OCI-LY7 (cell line): ENCODE measurements around the gene IL4I1. TPM values are rescaled to one million over a fixed set of nuclear protein-coding genes. Genes with fewer than 3 reads are reported as not detected.

Source experiments
- BruUV-seq: library from RNA; stranded (reverse); fragments of 400-500 nt; replicated peaks from 2 replicates; lab custom pipeline; 2021; lab: Mats Ljungman, UMichigan
- CTCF ChIA-PET: fragments of 300-600 bp; sonication (Branson Sonifier 250); formaldehyde crosslinking; loops from one replicate; lab custom pipeline; 2022; ENCODE audit warnings: antibody characterized with exemption; ENCODE audit not compliant: unreplicated experiment; lab: Charles Lee
- POLR2A ChIA-PET: fragments of 300-600 bp; sonication (Branson Sonifier 250); formaldehyde crosslinking; loops from one replicate; lab custom pipeline; 2022; ENCODE audit warnings: antibody characterized with exemption; lab: Charles Lee
- DNase-seq: peaks from one replicate; pipeline ENCODE4 v3.0.0-alpha.2; 2015; ENCODE audit warnings: low spot score
- H2AFZ ChIP-seq: fragments of 200-600 bp; sonication (generic), shearing (Covaris generic); 2 replicates; pipeline ENCODE4 v1.6.1; 2014; ENCODE audit warnings: mild to moderate bottlenecking, antibody characterized with exemption, low read length, moderate library complexity
- H3K27ac ChIP-seq: fragments of 200-600 bp; sonication (generic); 2 replicates; pipeline ENCODE4 v1.5.1; 2014; ENCODE audit warnings: mixed run types, low read depth, mild to moderate bottlenecking, moderate library complexity, low read length, inconsistent platforms; ENCODE audit not compliant: poor library complexity, severe bottlenecking
- H3K36me3 ChIP-seq: fragments of 200-600 bp; sonication (generic); 2 replicates; pipeline ENCODE4 v1.6.1; 2014; ENCODE audit warnings: mild to moderate bottlenecking, antibody characterized with exemption, low read length, moderate library complexity, mixed read lengths; ENCODE audit not compliant: insufficient read depth
- H3K4me1 ChIP-seq: fragments of 200-600 bp; sonication (generic); 2 replicates; pipeline ENCODE4 v1.5.1; 2014; ENCODE audit warnings: mild to moderate bottlenecking, low read length; ENCODE audit not compliant: insufficient read depth, poor library complexity, severe bottlenecking
- H3K4me2 ChIP-seq: fragments of 200-600 bp; sonication (generic); 2 replicates; pipeline ENCODE4 v1.6.1; 2014; ENCODE audit warnings: mild to moderate bottlenecking, low read length
- H3K4me3 ChIP-seq: fragments of 200-600 bp; sonication (generic); 2 replicates; pipeline ENCODE4 v1.5.1; 2014; ENCODE audit warnings: mild to moderate bottlenecking, low read depth, low read length; ENCODE audit not compliant: poor library complexity, severe bottlenecking
- H3K79me2 ChIP-seq: fragments of 200-600 bp; sonication (generic); 2 replicates; pipeline ENCODE4 v1.6.1; 2016; ENCODE audit warnings: low read depth, mild to moderate bottlenecking, low read length, moderate library complexity, mixed read lengths; ENCODE audit not compliant: insufficient read depth
- H3K9me2 ChIP-seq: fragments of 200-600 bp; sonication (generic); 2 replicates; pipeline ENCODE4 v1.6.1; 2016; ENCODE audit warnings: mild to moderate bottlenecking, low read length, mixed read lengths; ENCODE audit not compliant: insufficient read depth
- H3K9me3 ChIP-seq: fragments of 200-600 bp; sonication (generic); 2 replicates; pipeline ENCODE4 v1.6.1; 2014; ENCODE audit warnings: mild to moderate bottlenecking, mixed run types, low read length, mixed read lengths
- H4K20me1 ChIP-seq: fragments of 200-600 bp; sonication (generic); 2 replicates; pipeline ENCODE4 v1.6.1; 2014; ENCODE audit warnings: mild to moderate bottlenecking, antibody characterized with exemption, low read length, moderate library complexity, mixed read lengths; ENCODE audit not compliant: insufficient read depth
- EZH2phosphoT487 ChIP-seq: fragments of 200-600 bp; sonication (generic); IDR thresholded peaks from 2 replicates; pipeline ENCODE4 v1.6.1; 2018; ENCODE audit warnings: low read depth, borderline replicate concordance, mild to moderate bottlenecking, mixed run types, antibody characterized with exemption, low read length, moderate library complexity, mixed read lengths
- intact Hi-C: fragments of 100-400 bp; cut with micrococcal nuclease; formaldehyde crosslinking; loops from one replicate; pipeline ENCODE4 v1.10.0; 2022; ENCODE audit not compliant: unreplicated experiment
- total RNA-seq, 2 experiments: library from RNA; depleted of rRNA in 1 of 2; stranded (reverse); fragments of >200 nt in 1 of 2; shearing (Covaris generic) in 1 of 2; gene quantifications; 2 replicates each; pipeline ENCODE4 v1.2.3, GENCODE V29; 2014 to 2022
- TF ChIP-seq, protein P1 (sequence below): fragments of 200-600 bp; sonication (generic); conservative IDR thresholded peaks from 2 replicates; pipeline ENCODE4 v1.5.1; 2014; ENCODE audit warnings: mild to moderate bottlenecking, antibody characterized with exemption, low read length, moderate library complexity, mixed read lengths

The IL4I1 gene
- total RNA-seq, 2 experiments from 2014 or later = 0.25 to 1.7 TPM

DNA sequence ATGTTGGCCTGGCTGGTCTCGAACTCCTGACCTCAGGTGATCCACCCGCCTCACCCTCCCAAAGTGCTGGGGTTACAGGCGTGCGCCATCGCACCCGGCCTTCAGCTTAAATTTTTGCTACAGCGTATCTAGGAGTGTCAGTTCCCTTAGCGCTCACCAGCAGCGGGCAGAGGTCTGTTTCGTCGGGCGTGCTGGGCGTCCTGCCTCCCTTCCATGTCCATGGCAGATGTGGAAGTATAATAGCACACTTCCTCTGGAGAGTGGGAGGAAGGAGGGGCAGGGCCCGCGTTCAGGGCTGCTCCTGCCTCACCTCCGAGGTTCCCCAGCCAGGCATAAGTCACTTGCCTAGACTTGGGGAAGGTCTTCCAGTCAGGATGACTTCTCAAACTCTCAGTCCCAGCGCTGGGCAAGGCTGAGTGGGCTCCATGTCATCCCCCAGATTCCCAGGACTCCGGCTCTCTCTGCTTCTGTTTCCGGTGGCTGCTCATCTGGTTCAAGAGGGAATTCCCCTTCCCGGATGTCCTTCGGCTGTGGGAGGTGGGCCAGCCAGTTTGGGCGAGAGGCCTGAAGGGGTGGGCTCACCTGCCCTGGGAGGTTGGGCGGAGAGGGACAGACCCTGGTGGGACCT is 9.5 kb downstream of the IL4I1 start:
- H3K4me2 ChIP-seq = no peak overlapping the region
- no peak overlapping the region for H2AFZ ChIP-seq
- DNase-seq = no peak
- no peak overlapping the region for H3K4me3 ChIP-seq
- CTCF ChIA-PET = no interaction called here
- H3K27ac ChIP-seq = no peak overlapping the region
- H3K79me2 ChIP-seq = no peaks in the 10 kb centered on the region
- BruUV-seq = no TSS peak
- intact Hi-C loops = no loop called here
- H3K9me3 ChIP-seq = no peaks in the 10 kb centered on the region
- TF ChIP-seq EZH2phosphoT487 = no peak
- TF ChIP-seq, protein P1, sequence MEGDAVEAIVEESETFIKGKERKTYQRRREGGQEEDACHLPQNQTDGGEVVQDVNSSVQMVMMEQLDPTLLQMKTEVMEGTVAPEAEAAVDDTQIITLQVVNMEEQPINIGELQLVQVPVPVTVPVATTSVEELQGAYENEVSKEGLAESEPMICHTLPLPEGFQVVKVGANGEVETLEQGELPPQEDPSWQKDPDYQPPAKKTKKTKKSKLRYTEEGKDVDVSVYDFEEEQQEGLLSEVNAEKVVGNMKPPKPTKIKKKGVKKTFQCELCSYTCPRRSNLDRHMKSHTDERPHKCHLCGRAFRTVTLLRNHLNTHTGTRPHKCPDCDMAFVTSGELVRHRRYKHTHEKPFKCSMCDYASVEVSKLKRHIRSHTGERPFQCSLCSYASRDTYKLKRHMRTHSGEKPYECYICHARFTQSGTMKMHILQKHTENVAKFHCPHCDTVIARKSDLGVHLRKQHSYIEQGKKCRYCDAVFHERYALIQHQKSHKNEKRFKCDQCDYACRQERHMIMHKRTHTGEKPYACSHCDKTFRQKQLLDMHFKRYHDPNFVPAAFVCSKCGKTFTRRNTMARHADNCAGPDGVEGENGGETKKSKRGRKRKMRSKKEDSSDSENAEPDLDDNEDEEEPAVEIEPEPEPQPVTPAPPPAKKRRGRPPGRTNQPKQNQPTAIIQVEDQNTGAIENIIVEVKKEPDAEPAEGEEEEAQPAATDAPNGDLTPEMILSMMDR = no peak
- H3K4me1 ChIP-seq = peaks cover 5% of the 10 kb centered on the region
- H3K36me3 ChIP-seq = peaks cover 15% of the 10 kb centered on the region
- H3K9me2 ChIP-seq = no peaks in the 10 kb centered on the region
- no peaks in the 10 kb centered on the region for H4K20me1 ChIP-seq
- POLR2A ChIA-PET = no interaction called here

- DNase-seq = no peak
- peaks cover 26% of the 10 kb centered on the region for H3K36me3 ChIP-seq
- H3K9me2 ChIP-seq = no peaks in the 10 kb centered on the region
- no TSS peak for BruUV-seq
- no peak overlapping the region for H3K4me3 ChIP-seq
- intact Hi-C loops = no loop called here
- CTCF ChIA-PET = no interaction called here
- no peaks in the 10 kb centered on the region for H4K20me1 ChIP-seq
- no peaks in the 10 kb centered on the region for H3K9me3 ChIP-seq
- TF ChIP-seq, protein P1 = no peak
- TF ChIP-seq EZH2phosphoT487 = no peak
- POLR2A ChIA-PET = no interaction called here
- H3K79me2 ChIP-seq = no peaks in the 10 kb centered on the region
- no peak overlapping the region for H3K27ac ChIP-seq
- H3K4me1 ChIP-seq = no peaks in the 10 kb centered on the region
- no peak overlapping the region for H2AFZ ChIP-seq
- H3K4me2 ChIP-seq = no peak overlapping the region
Observed at GRCh38 chr19:49884760-49885159, 11.9 kb downstream of the IL4I1 start.

- intact Hi-C loops = no loop called here
- TF ChIP-seq EZH2phosphoT487 = no peak
- TF ChIP-seq, protein P1 = no peak
- H3K4me3 ChIP-seq = no peak overlapping the region
- POLR2A ChIA-PET = no interaction called here
- H3K27ac ChIP-seq = no peak overlapping the region
- H3K9me3 ChIP-seq = no peaks in the 10 kb centered on the region
- no peaks in the 10 kb centered on the region for H3K79me2 ChIP-seq
- no peak overlapping the region for H2AFZ ChIP-seq
- H3K9me2 ChIP-seq = no peaks in the 10 kb centered on the region
- no TSS peak for BruUV-seq
- no peak for DNase-seq
- H3K4me1 ChIP-seq = peaks cover 5% of the 10 kb centered on the region
- H4K20me1 ChIP-seq = no peaks in the 10 kb centered on the region
- peaks cover 26% of the 10 kb centered on the region for H3K36me3 ChIP-seq
- CTCF ChIA-PET = no interaction called here
- no peak overlapping the region for H3K4me2 ChIP-seq
Observed at GRCh38 chr19:49884109-49884508, 12.6 kb downstream of the IL4I1 start.
